Measurements from ENCODE around the gene KLHL29. TPM values are rescaled to one million over a fixed set of nuclear protein-coding genes. Genes with fewer than 3 reads are reported as not detected.
A peak's percentile ranks its signal among the peaks of the same experiment; 100 is the strongest.

The KLHL29 gene
- total RNA-seq, 1 experiment from 2014 or later, result 2.4 TPM

DNA sequence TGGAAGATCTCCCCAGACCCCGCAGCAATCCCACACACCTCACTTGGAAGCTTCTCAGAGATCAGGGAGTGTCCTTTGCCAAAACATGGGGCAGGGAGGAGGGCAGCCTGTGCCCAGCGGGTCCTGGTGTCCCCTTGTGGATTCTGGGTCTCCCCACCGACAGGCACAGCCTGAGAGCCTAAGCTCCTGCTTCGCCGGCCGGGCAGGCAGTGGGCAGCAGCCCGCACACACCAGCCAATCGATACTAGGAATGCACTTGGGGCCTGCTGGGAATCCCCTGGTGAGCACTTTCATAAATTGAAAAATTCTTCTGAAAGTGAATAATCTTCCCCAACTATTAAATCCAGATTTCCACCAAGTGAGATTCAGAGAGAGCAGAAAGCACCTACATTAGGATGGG, 296.0 kb downstream of the KLHL29 start:
- Histone ChIP-seq H3K4ac (ENCODE audit: low read depth, low read length) (no peak overlapping the region), H4K20me1 (ENCODE audit: control insufficient read depth, insufficient read depth, insufficient read length) (no peaks in the 10 kb centered on the region), H3K79me1 (ENCODE audit: insufficient read depth, low read depth, low read length, poor library complexity, severe bottlenecking) (no peaks in the 10 kb centered on the region), H3K23me2 (ENCODE audit: insufficient read length, low read depth, low read length, poor library complexity, severe bottlenecking) (no peaks in the 10 kb centered on the region), H4K5ac (ENCODE audit: insufficient read length, low read depth, low read length) (no peak overlapping the region), H3K18ac (ENCODE audit: insufficient read length, low read depth, low read length) (no peak overlapping the region), H2BK5ac (ENCODE audit: insufficient read length, low read length) (no peak overlapping the region), H2BK20ac (ENCODE audit: low read depth, low read length, poor library complexity, severe bottlenecking) (no peak overlapping the region), H2AK5ac (ENCODE audit: insufficient read length, low read length) (no peak overlapping the region), H3K4me1 (ENCODE audit: insufficient read depth, low read length) (no peaks in the 10 kb centered on the region), H3T11ph (ENCODE audit: low read length) (no peak overlapping the region), H3K4me2 (ENCODE audit: insufficient read depth, insufficient read length, low read length) (no peak overlapping the region), H3K27me3 (ENCODE audit: insufficient read depth, low read length) (no peaks in the 10 kb centered on the region), H4K8ac (replicated peaks; ENCODE audit: insufficient read length, low read depth, low read length) (no peak overlapping the region), H2BK12ac (ENCODE audit: insufficient read length, low read depth, low read length) (no peak overlapping the region), H3K9me3 (ENCODE audit: control insufficient read depth, low read depth, low read length) (no peaks in the 10 kb centered on the region), H4K91ac (ENCODE audit: insufficient read length, low read depth, low read length) (no peak overlapping the region), H3K27ac (ENCODE audit: insufficient read length, low read depth, low read length) (no peak overlapping the region), H3K79me2 (ENCODE audit: insufficient read depth, low read length) (no peaks in the 10 kb centered on the region), H3K56ac (ENCODE audit: insufficient read length, low read depth, low read length) (no peak overlapping the region), H2BK15ac (ENCODE audit: low read depth, low read length) (no peak overlapping the region), H3K23ac (ENCODE audit: insufficient read length, low read depth, low read length) (no peak overlapping the region), H3K14ac (ENCODE audit: insufficient read depth, low read length) (no peak overlapping the region), H3K9ac (ENCODE audit: extremely low read depth, insufficient read length, low read length) (no peak overlapping the region), H2BK120ac (ENCODE audit: low read depth, low read length, poor library complexity, severe bottlenecking) (no peak overlapping the region), H2AFZ (ENCODE audit: low read length) (no peak overlapping the region)
- TF ChIP-seq, protein P1, sequence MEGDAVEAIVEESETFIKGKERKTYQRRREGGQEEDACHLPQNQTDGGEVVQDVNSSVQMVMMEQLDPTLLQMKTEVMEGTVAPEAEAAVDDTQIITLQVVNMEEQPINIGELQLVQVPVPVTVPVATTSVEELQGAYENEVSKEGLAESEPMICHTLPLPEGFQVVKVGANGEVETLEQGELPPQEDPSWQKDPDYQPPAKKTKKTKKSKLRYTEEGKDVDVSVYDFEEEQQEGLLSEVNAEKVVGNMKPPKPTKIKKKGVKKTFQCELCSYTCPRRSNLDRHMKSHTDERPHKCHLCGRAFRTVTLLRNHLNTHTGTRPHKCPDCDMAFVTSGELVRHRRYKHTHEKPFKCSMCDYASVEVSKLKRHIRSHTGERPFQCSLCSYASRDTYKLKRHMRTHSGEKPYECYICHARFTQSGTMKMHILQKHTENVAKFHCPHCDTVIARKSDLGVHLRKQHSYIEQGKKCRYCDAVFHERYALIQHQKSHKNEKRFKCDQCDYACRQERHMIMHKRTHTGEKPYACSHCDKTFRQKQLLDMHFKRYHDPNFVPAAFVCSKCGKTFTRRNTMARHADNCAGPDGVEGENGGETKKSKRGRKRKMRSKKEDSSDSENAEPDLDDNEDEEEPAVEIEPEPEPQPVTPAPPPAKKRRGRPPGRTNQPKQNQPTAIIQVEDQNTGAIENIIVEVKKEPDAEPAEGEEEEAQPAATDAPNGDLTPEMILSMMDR (conservative IDR thresholded peaks at IDR 0.05), result no peak
- WGBS (ENCODE audit: extremely low coverage, insufficient read length, low lambda C conversion rate), result no CpG with 5 or more reads among the region's 8 CpGs
- Mint-ChIP-seq H3K36me3 (ENCODE audit: insufficient read depth in 1 of 3, low read depth in 3 of 3) (peaks cover 0 to 4% (median 4%) of the 10 kb centered on the region in 3 experiments; a peak in 5 of 7 replicates), H3K4me1 (peaks cover 4 to 15% of the 10 kb centered on the region in 2 experiments), H3K27ac (peak overlapping the region in 1 of 3 experiments; percentile 72; a peak in 1 of 7 replicates), H3K4me3 (no peak overlapping the region), H3K27me3 (ENCODE audit: low read depth) (peaks cover 9% of the 10 kb centered on the region), H3K9me3 (peaks cover 0 to 3% of the 10 kb centered on the region in 2 experiments; a peak in 3 of 5 replicates)
- DNase-seq, result no peak
